HL-60 (cell line): ENCODE measurements around the gene LAMA5.

Experiments
- GABPA ChIP-seq: IDR thresholded peaks from 2 replicates; pipeline ENCODE4 v1.6.1; 2012; ENCODE audit warnings: low read depth
- POLR2AphosphoS5 ChIP-seq: IDR thresholded peaks from 2 replicates; pipeline ENCODE4 v1.6.1; 2012; ENCODE audit warnings: low read depth
- SPI1 ChIP-seq: IDR thresholded peaks from 2 replicates; pipeline ENCODE4 v1.6.1; 2012; ENCODE audit warnings: low read depth, mild to moderate bottlenecking, borderline replicate concordance
- TF ChIP-seq, protein P1 (sequence below): IDR thresholded peaks from one replicate; pipeline ENCODE4 v1.5.1; 2011; ENCODE audit warnings: low read length, control low read depth, inconsistent platforms; ENCODE audit not compliant: insufficient read depth
- TF ChIP-seq, protein P2 (sequence below): IDR thresholded peaks from 2 replicates; pipeline ENCODE4 v1.6.1; 2012; ENCODE audit warnings: low read depth; ENCODE audit not compliant: insufficient replicate concordance

DNA sequence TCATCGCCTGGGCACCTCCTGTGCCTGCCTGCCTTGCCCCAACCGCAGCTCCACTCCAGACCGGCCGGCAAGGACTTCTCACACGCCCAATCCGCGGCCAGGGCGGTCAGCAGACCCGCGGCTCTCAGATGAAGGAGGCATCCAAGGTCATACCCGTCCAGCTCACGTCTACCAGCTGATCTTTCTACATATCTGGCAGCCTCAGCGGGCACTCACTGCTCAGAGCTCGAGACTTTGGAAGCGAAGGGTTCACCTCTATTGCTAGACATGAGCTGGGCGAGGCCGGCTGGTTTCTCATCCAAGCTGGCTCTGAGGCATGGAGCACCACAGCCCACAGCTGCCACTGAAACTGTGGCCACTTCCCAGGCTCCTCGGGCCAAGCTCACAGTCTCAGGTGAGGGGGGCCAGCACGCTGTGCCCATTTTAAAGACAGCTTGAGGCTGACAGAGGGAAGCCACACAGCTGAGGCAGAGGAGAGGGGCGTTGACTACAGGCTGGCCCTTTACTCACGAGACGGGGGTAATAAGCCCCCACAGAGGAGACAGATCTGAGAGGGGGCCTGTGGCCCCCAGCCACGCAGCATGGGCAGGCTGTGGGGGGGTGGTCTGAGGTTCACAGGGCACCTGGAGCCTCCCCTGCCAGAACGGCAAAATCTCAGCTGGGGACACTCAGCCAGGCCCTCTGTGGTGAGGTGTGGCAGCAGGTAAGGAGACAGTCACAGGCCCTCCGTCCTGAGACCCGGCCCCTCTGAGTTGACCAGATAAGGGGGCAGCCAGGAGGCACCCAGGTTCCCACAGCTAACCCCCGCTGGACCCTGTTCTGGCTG lies 2.0 kb downstream of the LAMA5 start:
- TF ChIP-seq GABPA: no peak
- TF ChIP-seq, protein P1, sequence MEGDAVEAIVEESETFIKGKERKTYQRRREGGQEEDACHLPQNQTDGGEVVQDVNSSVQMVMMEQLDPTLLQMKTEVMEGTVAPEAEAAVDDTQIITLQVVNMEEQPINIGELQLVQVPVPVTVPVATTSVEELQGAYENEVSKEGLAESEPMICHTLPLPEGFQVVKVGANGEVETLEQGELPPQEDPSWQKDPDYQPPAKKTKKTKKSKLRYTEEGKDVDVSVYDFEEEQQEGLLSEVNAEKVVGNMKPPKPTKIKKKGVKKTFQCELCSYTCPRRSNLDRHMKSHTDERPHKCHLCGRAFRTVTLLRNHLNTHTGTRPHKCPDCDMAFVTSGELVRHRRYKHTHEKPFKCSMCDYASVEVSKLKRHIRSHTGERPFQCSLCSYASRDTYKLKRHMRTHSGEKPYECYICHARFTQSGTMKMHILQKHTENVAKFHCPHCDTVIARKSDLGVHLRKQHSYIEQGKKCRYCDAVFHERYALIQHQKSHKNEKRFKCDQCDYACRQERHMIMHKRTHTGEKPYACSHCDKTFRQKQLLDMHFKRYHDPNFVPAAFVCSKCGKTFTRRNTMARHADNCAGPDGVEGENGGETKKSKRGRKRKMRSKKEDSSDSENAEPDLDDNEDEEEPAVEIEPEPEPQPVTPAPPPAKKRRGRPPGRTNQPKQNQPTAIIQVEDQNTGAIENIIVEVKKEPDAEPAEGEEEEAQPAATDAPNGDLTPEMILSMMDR: no peak
- TF ChIP-seq POLR2AphosphoS5: no peak
- TF ChIP-seq, protein P2, sequence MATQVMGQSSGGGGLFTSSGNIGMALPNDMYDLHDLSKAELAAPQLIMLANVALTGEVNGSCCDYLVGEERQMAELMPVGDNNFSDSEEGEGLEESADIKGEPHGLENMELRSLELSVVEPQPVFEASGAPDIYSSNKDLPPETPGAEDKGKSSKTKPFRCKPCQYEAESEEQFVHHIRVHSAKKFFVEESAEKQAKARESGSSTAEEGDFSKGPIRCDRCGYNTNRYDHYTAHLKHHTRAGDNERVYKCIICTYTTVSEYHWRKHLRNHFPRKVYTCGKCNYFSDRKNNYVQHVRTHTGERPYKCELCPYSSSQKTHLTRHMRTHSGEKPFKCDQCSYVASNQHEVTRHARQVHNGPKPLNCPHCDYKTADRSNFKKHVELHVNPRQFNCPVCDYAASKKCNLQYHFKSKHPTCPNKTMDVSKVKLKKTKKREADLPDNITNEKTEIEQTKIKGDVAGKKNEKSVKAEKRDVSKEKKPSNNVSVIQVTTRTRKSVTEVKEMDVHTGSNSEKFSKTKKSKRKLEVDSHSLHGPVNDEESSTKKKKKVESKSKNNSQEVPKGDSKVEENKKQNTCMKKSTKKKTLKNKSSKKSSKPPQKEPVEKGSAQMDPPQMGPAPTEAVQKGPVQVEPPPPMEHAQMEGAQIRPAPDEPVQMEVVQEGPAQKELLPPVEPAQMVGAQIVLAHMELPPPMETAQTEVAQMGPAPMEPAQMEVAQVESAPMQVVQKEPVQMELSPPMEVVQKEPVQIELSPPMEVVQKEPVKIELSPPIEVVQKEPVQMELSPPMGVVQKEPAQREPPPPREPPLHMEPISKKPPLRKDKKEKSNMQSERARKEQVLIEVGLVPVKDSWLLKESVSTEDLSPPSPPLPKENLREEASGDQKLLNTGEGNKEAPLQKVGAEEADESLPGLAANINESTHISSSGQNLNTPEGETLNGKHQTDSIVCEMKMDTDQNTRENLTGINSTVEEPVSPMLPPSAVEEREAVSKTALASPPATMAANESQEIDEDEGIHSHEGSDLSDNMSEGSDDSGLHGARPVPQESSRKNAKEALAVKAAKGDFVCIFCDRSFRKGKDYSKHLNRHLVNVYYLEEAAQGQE: no peak
- no peak for TF ChIP-seq SPI1
